Prostate gland (tissue), 2 donors: Measurements from ENCODE around the gene CSNK1G1.

Source experiments
- CTCF ChIP-seq, 4 experiments: fragments of 200-600 bp in 2 of 4; fragments of 450-650 bp in 2 of 4; sonication (generic) in 2 of 4; IDR thresholded peaks; 1 replicate in 3 of 4; 2 replicates in 1 of 4; pipeline ENCODE4 v1.5.1; 2016 to 2019; ENCODE audit warnings: antibody characterized with exemption in 4 of 4, mild to moderate bottlenecking in 2 of 4, moderate library complexity in 2 of 4
- POLR2A ChIP-seq: fragments of 450-650 bp; IDR thresholded peaks from one replicate; pipeline ENCODE4 v1.6.1; 2016; ENCODE audit warnings: antibody characterized with exemption, mild to moderate bottlenecking
- POLR2AphosphoS5 ChIP-seq: sonication (generic); formaldehyde crosslinking; IDR thresholded peaks from one replicate; pipeline ENCODE4 v1.6.1; 2017; ENCODE audit warnings: antibody characterized with exemption

GRCh38 chr15:64216730-64217428 lies 139.1 kb downstream of the CSNK1G1 start:
- TF ChIP-seq CTCF (IDR thresholded peaks at IDR 0.05) (no peak), POLR2AphosphoS5 (no peak), POLR2A (no peak)
